HG03064 (cell line): ENCODE measurements around the gene MYO9B.

Experiments
- ATAC-seq: cut with Tn5 transposase; IDR thresholded peaks from one replicate; pipeline ENCODE4 v1.9.1; 2021; ENCODE audit warnings: low read depth; ENCODE audit not compliant: unreplicated experiment

Gene MYO9B, protein sequence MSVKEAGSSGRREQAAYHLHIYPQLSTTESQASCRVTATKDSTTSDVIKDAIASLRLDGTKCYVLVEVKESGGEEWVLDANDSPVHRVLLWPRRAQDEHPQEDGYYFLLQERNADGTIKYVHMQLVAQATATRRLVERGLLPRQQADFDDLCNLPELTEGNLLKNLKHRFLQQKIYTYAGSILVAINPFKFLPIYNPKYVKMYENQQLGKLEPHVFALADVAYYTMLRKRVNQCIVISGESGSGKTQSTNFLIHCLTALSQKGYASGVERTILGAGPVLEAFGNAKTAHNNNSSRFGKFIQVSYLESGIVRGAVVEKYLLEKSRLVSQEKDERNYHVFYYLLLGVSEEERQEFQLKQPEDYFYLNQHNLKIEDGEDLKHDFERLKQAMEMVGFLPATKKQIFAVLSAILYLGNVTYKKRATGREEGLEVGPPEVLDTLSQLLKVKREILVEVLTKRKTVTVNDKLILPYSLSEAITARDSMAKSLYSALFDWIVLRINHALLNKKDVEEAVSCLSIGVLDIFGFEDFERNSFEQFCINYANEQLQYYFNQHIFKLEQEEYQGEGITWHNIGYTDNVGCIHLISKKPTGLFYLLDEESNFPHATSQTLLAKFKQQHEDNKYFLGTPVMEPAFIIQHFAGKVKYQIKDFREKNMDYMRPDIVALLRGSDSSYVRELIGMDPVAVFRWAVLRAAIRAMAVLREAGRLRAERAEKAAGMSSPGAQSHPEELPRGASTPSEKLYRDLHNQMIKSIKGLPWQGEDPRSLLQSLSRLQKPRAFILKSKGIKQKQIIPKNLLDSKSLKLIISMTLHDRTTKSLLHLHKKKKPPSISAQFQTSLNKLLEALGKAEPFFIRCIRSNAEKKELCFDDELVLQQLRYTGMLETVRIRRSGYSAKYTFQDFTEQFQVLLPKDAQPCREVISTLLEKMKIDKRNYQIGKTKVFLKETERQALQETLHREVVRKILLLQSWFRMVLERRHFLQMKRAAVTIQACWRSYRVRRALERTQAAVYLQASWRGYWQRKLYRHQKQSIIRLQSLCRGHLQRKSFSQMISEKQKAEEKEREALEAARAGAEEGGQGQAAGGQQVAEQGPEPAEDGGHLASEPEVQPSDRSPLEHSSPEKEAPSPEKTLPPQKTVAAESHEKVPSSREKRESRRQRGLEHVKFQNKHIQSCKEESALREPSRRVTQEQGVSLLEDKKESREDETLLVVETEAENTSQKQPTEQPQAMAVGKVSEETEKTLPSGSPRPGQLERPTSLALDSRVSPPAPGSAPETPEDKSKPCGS (N-terminal part only)

DNA sequence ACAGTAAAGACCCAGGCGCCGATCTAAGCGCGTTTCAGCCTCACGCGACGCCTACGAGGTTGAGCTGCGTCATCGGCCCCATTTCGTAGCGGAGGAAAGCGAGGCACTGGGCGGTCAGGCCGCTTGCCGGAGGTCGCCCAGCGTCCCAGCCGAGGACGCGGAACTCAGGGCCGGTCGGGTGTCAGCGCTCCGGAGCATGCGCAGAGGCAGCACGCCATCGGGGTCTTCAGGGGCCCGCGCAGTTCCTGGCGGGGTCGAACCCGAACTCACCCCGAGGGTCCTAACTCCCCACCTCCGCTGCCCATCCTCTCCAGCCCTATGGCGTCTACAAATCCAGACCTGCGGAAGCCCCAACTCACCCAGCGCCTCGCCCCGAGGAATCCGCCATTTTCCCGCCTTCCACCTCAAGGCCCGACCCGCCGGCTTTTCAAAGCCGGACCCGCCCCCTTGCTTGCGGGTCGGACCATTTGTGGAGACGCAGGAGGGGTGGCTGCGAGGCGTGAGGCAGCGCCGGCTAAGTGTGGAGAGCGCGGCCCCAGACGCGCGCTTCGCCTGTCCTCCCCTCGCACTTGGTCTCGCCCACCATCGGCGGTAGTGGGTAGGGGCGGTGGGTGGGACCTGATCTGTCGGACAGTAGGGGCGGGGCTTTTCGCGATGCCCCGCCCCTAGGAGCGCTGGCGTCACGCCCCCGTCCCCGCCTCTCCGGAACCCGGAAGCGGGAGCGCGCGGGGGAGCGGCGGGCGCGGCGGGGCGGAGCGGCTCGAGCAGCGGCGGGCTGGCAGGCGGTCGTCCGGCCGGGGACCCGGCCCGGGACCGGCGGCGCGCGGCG is at the start of gene MYO9B, which contains the start of gene HAUS8:
Gene MYO9B, plus strand, starts transcription at position 743 of the 829 bp plus-strand sequence. CDS start 25,941 bp downstream, outside the sequence.
Gene HAUS8, minus strand, starts transcription at position 418 of the 829 bp plus-strand sequence. Its CDS starts 30 bp downstream, at position 388.
- ATAC-seq = peak; percentile 56

DNA sequence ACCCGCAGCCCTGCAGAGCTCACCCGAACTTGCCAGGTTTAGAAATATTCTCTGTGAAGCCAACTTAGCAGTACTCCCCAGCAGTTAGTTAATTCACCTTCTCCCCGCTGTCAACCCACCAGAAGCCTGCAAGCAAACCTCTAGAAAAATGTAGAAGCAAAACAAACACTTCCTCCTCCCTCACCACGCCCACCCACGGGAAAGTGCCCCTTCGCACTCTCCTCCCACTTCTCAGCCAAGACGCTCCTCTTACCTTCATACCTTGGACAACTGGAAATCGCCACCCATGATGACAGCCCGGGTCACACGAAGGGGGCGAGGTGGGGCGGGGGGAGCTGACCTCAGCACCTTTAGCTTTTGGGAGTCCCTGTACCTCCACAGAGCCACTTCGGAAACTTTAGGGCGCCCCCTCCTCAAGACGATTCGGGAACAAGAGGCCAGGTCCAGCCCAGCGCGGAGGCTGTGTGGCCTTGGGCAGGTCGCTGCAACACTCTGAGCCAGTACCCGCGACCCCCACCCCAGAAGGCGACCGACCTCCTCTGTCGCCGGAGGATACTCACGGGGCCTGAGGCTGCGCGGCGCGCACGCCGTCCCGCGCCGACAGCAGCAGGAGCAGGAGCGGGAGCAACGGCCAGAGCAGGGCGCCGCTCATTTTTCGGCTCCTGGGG is 49.5 kb upstream of the MYO9B start:
- no peak for ATAC-seq

DNA sequence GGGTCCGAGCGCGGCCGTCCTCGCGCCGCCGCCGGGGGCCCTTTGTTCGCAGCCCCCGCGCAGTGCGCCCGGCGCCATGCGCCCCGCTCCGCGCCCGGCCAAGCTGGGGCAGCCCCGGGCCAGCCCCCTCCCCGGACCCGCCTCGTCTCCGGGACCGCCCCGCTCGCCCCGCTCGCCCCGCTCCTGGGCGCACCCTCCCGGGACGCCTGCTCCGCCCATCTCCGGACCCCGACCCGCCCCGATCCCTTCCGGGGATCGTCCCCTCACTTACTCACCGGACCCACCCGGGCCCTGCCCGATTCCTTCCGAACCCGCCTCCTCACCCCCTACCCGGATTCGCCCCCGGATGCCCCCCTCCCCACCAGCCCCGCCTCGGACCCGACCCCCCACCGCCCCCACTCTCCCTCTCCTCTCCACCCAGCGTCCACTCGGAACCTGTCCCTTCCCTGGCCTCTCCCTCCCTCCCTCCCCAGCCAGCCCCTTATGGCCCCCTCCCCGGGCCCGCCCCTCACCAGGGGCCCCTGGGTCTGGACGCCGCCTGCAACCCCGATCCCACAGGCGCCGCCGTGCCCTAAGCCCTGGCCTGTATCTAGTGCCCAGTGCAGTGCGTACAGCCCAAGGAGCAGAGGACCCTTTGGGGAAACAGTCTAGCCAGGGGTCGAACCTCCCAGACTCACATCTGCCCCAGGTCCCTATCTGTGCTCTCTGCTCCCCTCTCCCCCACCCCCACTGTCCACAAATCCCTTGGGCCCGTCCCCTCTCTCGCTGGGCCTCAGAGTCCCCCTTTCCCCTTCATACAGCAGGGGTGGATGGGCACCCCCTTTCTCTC is 48.7 kb upstream of the MYO9B start, which contains the start of gene CPAMD8:
Gene CPAMD8, minus strand, starts transcription at position 105 of the 829 bp plus-strand sequence. CDS start 168 bp downstream, outside the sequence.
- ATAC-seq = no peak

DNA sequence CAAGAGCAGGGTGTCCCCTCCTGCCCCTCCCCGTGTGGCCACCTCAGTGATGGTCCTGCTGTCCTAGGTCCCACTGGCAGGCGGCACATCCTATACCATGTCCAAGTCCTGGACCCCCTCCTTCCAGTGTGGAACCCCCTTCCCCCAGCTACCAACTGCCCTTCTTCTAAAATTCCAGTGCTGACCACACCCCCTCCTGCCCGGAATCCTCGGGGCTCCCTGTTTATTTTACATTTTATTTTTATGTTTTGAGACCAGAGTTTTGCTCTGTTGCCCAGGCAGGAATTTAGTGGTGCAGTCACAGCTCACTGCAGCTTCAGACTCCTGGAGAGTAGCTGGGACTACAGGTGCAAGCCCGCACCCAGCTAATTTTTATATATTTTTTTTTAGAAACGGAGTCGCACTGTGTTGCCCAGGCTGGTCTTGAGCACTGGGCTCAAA is 48.0 kb upstream of the MYO9B start:
- no peak for ATAC-seq

DNA sequence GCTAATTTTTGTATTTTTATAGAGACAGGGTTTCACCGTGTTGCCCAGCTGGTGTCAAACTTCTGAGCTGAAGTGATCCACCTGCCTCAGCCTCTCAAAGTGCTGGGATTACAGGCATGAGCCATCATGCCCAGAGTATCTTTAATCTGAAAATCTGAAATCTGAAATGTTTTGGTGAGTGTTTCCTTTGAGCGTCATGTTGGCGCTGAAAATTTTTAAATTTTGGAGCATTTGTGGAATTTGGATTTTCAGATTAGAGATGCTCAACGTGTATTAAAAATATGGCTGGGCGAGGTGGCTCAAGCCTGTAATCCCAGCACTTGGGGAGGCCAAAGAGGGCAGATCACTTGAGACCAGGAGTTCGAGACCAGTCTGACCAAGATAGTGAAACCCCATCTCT is 43.8 kb upstream of the MYO9B start:
- ATAC-seq = no peak

DNA sequence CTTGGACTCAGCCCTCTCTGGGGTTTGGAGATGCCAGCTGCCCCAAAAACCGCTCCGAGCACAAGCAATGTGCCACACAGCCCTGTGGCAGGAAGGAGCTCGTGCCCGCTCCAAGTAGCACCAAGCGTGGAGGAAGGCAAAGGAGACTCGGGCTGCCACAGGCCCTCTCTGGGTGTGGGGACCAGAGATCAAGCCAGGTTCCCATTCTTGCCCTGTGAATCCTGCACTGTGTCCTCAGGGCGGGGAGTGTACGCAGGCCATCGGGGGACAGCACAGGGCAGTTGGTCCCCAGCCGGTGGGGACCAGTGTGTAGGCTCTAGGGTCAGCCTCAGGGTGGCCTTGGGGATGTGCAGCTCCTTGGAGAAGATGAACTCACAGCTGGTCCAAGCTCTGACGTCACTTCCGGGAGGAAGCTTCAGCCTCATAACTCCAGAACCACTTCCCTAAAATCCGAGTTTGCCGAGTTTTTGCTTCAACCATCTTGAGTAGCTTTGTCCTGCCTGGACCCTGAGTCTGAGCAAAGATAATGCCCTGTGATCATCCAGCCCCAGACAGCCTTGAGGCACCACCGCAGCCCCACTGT is 39.6 kb upstream of the MYO9B start:
- no peak for ATAC-seq

DNA sequence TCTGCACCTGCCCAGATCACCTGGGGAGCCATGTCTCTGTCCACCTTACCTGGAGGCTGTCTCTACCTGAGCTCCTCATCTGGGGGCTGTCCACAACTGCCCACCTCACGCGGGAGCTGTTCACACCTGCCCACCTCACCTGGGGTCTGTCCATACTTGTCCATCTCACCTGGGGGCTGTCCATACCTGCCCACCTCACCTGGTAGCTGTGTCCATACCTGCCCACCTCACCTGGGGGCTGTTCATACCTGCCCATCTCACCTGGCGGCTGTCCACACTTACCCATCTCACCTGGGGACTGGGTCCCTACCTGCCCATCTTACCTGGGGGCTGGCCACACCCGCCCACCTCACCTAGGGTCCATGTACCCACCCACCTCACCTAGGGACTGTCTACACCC is 38.9 kb upstream of the MYO9B start:
- ATAC-seq = no peak

DNA sequence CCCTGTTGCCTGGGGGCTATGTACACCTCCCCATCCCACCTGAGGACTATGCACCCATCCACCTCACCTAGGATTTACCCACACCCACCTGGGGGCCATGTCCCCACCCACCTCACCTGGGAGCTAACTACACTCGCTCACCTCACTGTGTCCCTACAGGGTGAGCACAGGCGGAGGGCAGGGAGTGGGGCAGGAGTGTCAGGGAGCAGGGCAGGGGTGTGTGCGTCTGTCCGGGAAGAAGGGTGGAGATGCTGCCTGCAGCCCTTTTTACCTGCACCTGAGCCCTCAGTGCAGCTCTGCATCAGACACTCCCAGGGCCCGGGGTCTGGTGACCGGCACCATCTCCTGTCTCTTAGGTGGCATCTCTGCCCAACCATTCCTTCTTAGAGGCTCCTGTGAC is 38.4 kb upstream of the MYO9B start:
- ATAC-seq = no peak

DNA sequence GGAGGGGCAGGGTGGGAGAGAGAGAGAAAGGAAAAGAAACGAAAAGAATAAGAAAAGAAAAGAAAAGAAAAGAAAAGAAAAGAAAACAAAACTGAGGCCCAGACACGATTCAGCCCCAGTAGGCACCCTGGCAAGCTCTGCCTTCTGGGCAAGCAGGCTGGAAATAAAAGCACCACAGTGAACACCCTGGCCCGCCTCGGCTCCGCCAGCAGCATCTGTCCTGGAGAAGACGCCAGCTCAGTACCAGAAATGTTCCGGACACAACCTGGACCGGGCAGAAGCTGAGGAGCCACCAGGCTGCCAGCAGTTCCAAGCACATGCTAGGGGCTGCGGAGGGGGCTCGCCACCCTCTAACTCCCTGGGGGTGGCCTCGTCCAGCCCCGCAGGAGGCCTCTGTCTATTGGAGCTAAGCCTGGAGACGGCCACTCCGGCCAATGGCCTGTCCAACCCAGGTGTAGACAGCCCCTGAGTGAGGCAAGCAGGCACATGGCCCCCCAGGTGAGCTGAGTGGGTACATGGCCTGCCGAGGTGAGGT is 37.5 kb upstream of the MYO9B start:
- ATAC-seq = no peak

DNA sequence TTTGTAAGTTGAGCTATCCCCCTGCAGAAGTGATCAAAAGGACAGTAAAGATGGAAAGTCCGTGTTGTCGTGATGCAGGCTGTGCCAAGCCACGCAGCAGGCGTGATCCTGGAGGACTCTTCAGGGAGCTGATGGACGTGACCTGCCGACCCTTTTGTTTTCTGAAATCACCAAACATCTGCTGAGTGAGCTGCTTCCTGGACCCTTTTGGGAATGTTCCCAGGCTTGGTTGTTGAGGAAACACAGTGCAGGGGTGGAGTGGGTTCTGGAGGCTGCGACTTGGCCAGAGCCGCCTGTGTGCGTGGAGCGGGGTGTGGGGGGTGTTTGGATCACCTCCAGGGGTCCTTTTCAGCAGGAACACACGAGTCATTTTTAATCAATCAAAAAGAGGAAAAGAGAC is 33.6 kb upstream of the MYO9B start:
- ATAC-seq = no peak

DNA sequence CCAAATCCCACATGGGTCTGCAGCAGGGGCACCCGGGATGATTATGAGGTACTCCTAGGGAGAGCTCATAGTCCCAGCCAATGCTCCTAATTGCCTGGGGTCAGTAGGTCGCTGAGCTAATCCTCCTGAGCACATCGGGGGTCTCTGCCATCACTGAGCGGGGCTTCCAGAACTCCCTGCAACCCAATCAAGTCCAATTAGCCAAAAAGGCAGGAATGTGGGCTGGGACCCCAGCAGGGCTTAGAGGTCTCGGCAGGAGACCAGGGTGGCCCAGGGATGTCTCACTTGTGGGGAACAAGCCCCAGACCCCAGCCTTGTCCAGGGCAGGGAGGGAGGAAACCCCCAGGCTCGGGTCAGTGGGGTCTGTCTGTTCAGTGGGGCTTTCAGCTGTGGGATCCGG is 31.8 kb upstream of the MYO9B start:
- no peak for ATAC-seq

DNA sequence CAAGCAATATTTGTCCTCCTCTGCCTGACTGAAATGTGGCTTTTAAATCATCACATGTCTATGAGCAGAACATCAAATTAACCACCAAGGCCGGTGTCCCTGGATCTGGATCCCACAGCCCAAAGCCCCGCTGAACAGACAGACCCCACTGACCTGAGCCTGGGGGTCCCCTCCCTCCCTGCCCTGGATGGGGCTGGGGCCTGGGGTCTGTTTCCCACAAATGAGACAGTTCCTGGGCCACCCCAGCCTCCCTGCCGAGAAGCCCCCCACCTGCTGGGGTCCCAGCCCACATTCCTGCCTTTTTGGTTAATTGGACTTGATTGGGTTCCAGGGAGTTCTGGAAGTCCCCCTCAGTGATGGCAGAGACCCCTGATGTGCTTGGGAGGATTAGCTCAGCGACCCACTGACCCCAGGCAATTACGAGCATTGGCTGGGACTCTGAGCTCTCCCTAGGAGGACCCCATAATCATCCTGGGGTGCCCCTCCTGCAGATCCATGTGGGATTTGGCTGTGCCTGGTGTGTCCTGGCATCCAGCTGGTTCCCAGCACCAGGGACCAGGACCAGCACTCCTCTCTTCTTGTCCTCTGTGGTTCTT is 29.6 kb upstream of the MYO9B start:
- no peak for ATAC-seq

DNA sequence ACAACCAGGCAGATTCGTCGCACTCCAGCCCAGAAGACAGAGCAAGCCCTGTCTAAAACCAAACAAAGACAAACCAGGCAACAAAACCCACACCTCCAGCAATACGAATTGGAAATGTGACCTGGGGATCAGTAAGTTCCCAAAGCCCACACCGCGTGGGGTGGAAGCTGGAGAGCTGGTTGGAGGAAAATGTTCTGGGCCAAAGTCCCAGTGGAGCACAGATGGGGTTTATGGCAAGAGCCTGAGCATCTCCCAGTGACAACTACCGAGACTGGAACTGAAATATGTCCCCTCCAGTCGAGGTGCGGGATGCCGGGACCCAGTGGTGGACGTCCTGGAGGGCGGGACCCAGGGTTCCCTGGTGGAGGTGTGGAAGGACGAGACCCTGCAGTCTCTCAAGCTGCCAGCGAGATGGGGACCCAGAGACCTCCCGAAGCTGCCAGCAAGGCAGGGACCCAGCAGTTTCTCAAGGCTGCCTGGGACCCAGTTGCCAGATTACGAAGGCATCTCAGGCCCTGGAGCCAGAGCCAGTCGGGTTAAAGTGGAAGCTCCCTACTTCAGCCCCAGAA is 26.6 kb upstream of the MYO9B start:
- ATAC-seq = no peak

DNA sequence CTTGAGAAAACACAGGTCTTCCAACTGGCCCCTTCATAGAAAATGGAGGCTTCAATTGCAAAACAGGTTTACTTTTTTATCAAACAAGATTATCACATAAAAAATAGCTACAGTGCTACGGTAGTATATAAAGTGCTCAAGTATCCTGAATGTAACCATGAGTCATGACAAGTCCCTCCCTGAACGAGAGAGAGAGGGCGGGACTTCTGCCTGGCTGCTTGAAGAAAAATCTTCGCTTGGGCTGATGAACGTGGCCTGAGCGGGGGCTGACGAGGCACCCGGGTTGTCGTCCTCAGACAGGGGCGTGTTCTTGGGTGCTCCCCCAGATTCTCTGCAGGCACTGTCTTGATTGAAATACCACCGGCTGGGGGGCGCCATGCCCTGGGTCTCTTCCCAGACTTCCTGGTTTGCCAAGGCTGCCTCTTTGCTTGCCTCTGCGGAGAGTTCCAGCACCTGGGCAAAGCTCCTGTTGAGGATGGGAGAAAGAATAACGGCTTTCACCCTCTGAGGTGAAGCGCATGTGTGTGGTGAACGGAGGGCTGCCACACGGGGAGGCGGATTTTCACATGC is 25.8 kb upstream of the MYO9B start:
- no peak for ATAC-seq

DNA sequence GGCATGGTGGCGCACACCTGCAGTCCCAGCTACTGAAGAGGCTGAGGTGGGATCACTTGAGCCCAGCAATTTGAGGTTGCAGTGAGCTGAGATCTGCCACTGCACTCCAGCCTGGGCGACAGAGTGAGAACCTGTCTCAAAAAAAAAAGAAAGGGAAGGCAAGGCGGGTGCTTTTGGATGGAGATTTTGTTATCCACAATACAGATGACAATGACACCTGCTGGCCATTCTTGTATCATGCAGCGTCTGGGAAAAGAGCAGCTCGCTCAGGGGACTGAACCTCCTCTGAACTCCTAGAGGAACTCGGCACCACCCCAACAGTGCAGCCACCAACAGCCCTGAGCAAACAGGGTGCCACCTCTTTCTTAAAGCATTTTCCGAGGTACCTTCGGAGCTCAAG is 23.1 kb upstream of the MYO9B start:
- ATAC-seq = no peak

DNA sequence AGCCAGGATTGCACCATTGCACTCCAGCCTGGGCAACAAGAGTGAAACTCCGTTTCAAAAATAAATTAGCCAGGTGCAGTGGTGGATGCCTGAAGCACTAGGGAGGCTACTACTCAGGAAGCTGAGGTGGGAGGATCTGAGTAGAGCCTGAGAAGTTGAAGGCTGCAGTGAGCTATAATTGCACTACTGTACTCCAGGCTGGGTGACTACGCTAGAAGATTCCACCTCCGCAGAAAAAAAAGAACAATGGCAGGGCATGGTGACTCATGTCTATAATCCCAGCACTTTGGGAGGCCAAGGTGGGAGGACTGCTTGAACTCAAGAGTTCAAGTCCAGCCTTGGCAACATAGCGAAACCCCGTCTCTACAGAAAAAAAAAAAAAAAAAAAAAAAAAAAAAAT is 20.8 kb upstream of the MYO9B start:
- no peak for ATAC-seq

DNA sequence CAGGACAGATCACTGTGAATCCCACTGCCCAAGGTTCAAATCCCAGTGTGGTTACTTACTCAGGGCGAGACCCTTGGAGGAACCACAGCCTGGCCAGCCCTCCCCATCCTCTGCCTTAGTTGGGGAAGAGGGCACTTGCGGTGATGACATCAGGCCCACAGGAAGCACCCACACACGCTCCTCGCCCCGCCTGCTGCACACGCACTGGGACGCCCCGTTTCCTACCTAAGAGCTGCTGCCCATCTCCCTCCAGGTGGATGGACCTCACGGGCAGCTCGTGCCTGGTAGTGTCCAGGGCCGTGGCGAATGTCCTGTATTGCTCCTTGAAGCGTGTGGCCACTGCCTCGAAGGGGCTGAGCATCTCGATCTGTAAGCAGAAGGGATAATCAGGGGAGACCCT is 19.9 kb upstream of the MYO9B start:
- no peak for ATAC-seq
